Endothelial cell of umbilical vein (primary cell): Measurements from ENCODE around the gene MT1H. TPM values are rescaled to one million over a fixed set of nuclear protein-coding genes. Genes with fewer than 3 reads are reported as not detected.

Source experiments
- BruUV-seq: library from RNA; stranded (reverse); fragments of 400-500 nt; replicated peaks from 2 replicates; lab custom pipeline; 2021; lab: Mats Ljungman, UMichigan
- CTCF ChIA-PET: fragments of 300-600, 350-600 bp; sonication (Branson Sonifier 250); formaldehyde crosslinking; loops from one replicate; lab custom pipeline; 2021; ENCODE audit warnings: antibody characterized with exemption, inconsistent platforms; lab: Charles Lee
- POLR2A ChIA-PET: fragments of 300-600, 350-600 bp; sonication (Branson Sonifier 250); formaldehyde crosslinking; loops from one replicate; lab custom pipeline; 2021; ENCODE audit warnings: antibody characterized with exemption, inconsistent platforms; lab: Charles Lee
- DNase-seq: peaks from one replicate; pipeline ENCODE4 v3.0.0-alpha.2; 2011; ENCODE audit warnings: low read depth, low spot score
- FAIRE-seq: peaks from 2 replicates; lab custom pipeline; 2011; peaks lifted over from hg19 to GRCh38; lab: Jason Lieb, UNC
- H2AFZ ChIP-seq: 2 replicates; pipeline ENCODE4 v1.6.0; 2012; ENCODE audit warnings: low read depth, low read length, control low read depth, inconsistent platforms
- H3K27ac ChIP-seq: 2 replicates; pipeline ENCODE4 v1.5.1; 2011; ENCODE audit warnings: low read depth, mild to moderate bottlenecking, control low read depth, low read length, moderate library complexity; ENCODE audit not compliant: insufficient read depth
- H3K27me3 ChIP-seq, 2 experiments: 2 replicates each; pipeline versions ENCODE4 v1.6.0 to v1.6.1; 2011; ENCODE audit warnings: low read length in 2 of 2, mixed read lengths in 1 of 2; ENCODE audit not compliant: control insufficient read depth in 2 of 2, insufficient read depth in 2 of 2
- H3K36me3 ChIP-seq, 2 experiments: 2 replicates in 1 of 2; 3 replicates in 1 of 2; pipeline ENCODE4 v1.5.1; 2011; ENCODE audit warnings: low read length in 2 of 2, mild to moderate bottlenecking in 1 of 2, moderate library complexity in 1 of 2; ENCODE audit not compliant: control insufficient read depth in 2 of 2, insufficient read depth in 2 of 2; ENCODE audit errors: extremely low read depth in 1 of 2
- H3K4me1 ChIP-seq: 3 replicates; pipeline ENCODE4 v1.5.1; 2011; ENCODE audit warnings: mild to moderate bottlenecking, low read length; ENCODE audit not compliant: control insufficient read depth, insufficient read depth; ENCODE audit errors: extremely low read depth
- H3K4me2 ChIP-seq: 2 replicates; pipeline ENCODE4 v1.6.1; 2011; ENCODE audit warnings: low read length, control low read depth, mixed read lengths; ENCODE audit not compliant: insufficient read depth
- H3K4me3 ChIP-seq, 3 experiments: fragments of 200-600 bp in 1 of 3; sonication (generic), shearing (Covaris generic) in 1 of 3; replicated peaks in 1 of 3; 2 replicates each; pipeline ENCODE4 v1.5.1; 2011 to 2016; ENCODE audit warnings: control low read depth in 3 of 3, low read length in 3 of 3, mild to moderate bottlenecking in 2 of 3, inconsistent platforms in 1 of 3, low read depth in 1 of 3, moderate library complexity in 1 of 3; ENCODE audit not compliant: insufficient read depth in 1 of 3
- H3K79me2 ChIP-seq: 2 replicates; pipeline ENCODE4 v1.6.0; 2012; ENCODE audit warnings: low read length, inconsistent platforms; ENCODE audit not compliant: control insufficient read depth, insufficient read depth
- H3K9ac ChIP-seq: replicated peaks from 2 replicates; pipeline ENCODE3; 2011; ENCODE audit warnings: low read length, control low read depth; ENCODE audit not compliant: insufficient read depth; ENCODE audit errors: extremely low read depth
- H3K9me1 ChIP-seq: replicated peaks from 3 replicates; pipeline ENCODE4 v1.6.0; 2011; ENCODE audit warnings: mild to moderate bottlenecking, low read length; ENCODE audit not compliant: control insufficient read depth, insufficient read depth; ENCODE audit errors: extremely low read depth
- H3K9me3 ChIP-seq: replicated peaks from 2 replicates; pipeline ENCODE4 v1.5.1; 2012; ENCODE audit warnings: low read length, inconsistent platforms; ENCODE audit not compliant: control insufficient read depth, insufficient read depth
- H4K20me1 ChIP-seq: replicated peaks from 2 replicates; pipeline ENCODE3; 2011; ENCODE audit warnings: mild to moderate bottlenecking, low read length; ENCODE audit not compliant: control insufficient read depth, insufficient read depth; ENCODE audit errors: extremely low read depth
- EZH2 ChIP-seq: IDR thresholded peaks from 2 replicates; pipeline ENCODE4 v1.6.1; 2012; ENCODE audit warnings: borderline replicate concordance, low read depth, mild to moderate bottlenecking, moderate library complexity, low read length, inconsistent platforms; ENCODE audit not compliant: severe bottlenecking
- FOS ChIP-seq: IDR thresholded peaks from 2 replicates; pipeline ENCODE4 v1.6.1; 2011; ENCODE audit warnings: mild to moderate bottlenecking, low read length, moderate library complexity, borderline replicate concordance; ENCODE audit not compliant: insufficient read depth
- GATA2 ChIP-seq: IDR thresholded peaks from 2 replicates; pipeline ENCODE4 v1.7.0; 2011; ENCODE audit warnings: low read depth, mild to moderate bottlenecking, moderate library complexity, mixed read lengths, low read length; ENCODE audit not compliant: insufficient read length, insufficient read depth
- MYC ChIP-seq: IDR thresholded peaks from one replicate; pipeline ENCODE4 v1.6.1; 2011; ENCODE audit warnings: mild to moderate bottlenecking, low read depth, low read length
- POLR2A ChIP-seq: IDR thresholded peaks from 2 replicates; pipeline ENCODE4 v1.6.1; 2012; ENCODE audit warnings: low read depth, mild to moderate bottlenecking, control low read depth, low read length
- POLR2AphosphoS5 ChIP-seq: IDR thresholded peaks from 2 replicates; pipeline ENCODE4 v1.6.1; 2012; ENCODE audit warnings: low read depth, mild to moderate bottlenecking, control low read depth, low read length, moderate library complexity; ENCODE audit not compliant: insufficient read depth
- dilution Hi-C: fragments of 300-500 bp; cut with MboI; formaldehyde crosslinking; loops from one replicate; pipeline ENCODE4 v1.15.0; 2019; ENCODE audit warnings: low sequenced_read_pairs; ENCODE audit not compliant: extremely low pct_ligation_motif_present
- intact Hi-C: fragments of 100-400 bp; cut with micrococcal nuclease; formaldehyde crosslinking; loops from one replicate; pipeline ENCODE4 v1.10.0; 2022
- polyA plus RNA-seq, 4 experiments: library from polyadenylated mRNA; depleted of rRNA in 3 of 4; stranded (reverse) in 3 of 4; unstranded in 1 of 4; fragments of >200 nt; gene quantifications; 2 replicates each; pipeline versions ENCODE4 v1.2.1 to v1.2.3, GENCODE V29; 2011 to 2012; ENCODE audit warnings: missing spikeins in 1 of 4
- total RNA-seq: library from RNA; stranded (reverse); gene quantifications from 2 replicates; pipeline ENCODE4 v1.2.3, GENCODE V29; 2021
- TF ChIP-seq, protein P1 (sequence below): IDR thresholded peaks from 2 replicates; pipeline ENCODE4 v1.6.1; 2011; ENCODE audit not compliant: insufficient read depth, insufficient read length
- TF ChIP-seq, protein P2 (sequence below), 2 donors: IDR thresholded peaks; 1 replicate in 1 of 2; 2 replicates in 1 of 2; pipeline ENCODE4 v1.5.1; 2011; ENCODE audit warnings: low read length in 2 of 2, mild to moderate bottlenecking in 2 of 2, moderate library complexity in 2 of 2, control low read depth in 1 of 2, inconsistent platforms in 1 of 2, low read depth in 1 of 2; ENCODE audit not compliant: insufficient read depth in 1 of 2; ENCODE audit errors: extremely low read depth in 1 of 2

MT1H gene
- total and polyA plus RNA-seq, 2 donors (not counting 3 experiments of a cell fraction or from before 2014, with no cell fraction given), result not detected

DNA sequence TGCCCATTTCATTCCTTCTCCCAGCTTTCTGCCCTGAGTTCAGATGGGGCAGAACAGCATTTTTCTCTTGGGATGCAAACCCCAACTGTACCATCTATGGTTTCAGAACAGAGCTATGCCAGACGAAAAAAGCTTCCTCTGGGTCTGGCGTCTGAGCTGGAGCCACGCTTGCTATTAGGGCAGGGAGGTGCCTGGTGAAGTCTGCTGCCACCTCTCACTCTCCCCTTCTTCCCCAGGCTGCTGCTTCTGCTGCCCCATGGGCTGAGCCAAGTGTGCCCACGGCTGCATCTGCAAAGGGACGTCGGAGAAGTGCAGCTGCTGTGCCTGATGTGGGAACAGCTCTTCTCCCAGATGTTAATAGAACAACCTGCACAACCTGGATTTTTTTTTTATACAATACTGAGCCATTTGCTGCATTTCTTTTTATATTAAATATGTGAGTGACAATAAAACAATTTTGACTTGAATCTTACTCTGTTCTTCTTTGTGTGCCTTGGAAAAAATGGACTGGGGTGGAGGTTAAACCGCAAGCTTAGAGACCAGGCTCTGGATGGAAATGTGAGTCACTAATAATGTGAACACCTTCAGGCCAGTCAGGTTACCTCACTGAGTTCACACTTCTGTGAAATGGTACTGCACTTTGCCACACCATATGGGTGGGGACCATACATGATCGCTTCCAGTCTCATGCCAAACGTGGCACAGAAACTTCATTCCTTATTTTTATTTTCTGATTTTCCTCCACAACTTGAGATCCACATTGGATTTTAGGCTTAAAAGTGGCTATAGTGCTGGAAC, 32.8 kb upstream of the MT1H start:
- no peaks in the 10 kb centered on the region for H3K9me3 ChIP-seq
- no peaks in the 10 kb centered on the region for H3K36me3 ChIP-seq
- no peak overlapping the region for H3K9ac ChIP-seq
- no peaks in the 10 kb centered on the region for H3K9me1 ChIP-seq
- DNase-seq, result no peak
- TF ChIP-seq EZH2, result no peak
- no peaks in the 10 kb centered on the region for H4K20me1 ChIP-seq
- ChIA-PET POLR2A (interaction anchor here (2.1 kb wide), 1 partner anchor 12 kb away, joined by 6 read pairs; the partner anchor contains the start of gene MT1E), CTCF (interaction anchor here (0.6 to 1.3 kb wide), 4 partner anchors 10 to 60 kb away, joined by 3 to 4 read pairs (median 3); no protein-coding TSS in a partner anchor)
- no TSS peak for BruUV-seq
- no peaks in the 10 kb centered on the region for H3K79me2 ChIP-seq
- intact Hi-C loops, result no loop called here
- no peak overlapping the region for H2AFZ ChIP-seq
- H3K4me1 ChIP-seq, result peaks cover 19% of the 10 kb centered on the region
- H3K4me2 ChIP-seq, result no peak overlapping the region
- FAIRE-seq, result peak; percentile 42
- dilution Hi-C loops, result no loop called here
- H3K27ac ChIP-seq, result no peak overlapping the region
- no peak overlapping the region for H3K4me3 ChIP-seq
- peaks cover 34 to 39% of the 10 kb centered on the region in 2 experiments for H3K27me3 ChIP-seq

DNA sequence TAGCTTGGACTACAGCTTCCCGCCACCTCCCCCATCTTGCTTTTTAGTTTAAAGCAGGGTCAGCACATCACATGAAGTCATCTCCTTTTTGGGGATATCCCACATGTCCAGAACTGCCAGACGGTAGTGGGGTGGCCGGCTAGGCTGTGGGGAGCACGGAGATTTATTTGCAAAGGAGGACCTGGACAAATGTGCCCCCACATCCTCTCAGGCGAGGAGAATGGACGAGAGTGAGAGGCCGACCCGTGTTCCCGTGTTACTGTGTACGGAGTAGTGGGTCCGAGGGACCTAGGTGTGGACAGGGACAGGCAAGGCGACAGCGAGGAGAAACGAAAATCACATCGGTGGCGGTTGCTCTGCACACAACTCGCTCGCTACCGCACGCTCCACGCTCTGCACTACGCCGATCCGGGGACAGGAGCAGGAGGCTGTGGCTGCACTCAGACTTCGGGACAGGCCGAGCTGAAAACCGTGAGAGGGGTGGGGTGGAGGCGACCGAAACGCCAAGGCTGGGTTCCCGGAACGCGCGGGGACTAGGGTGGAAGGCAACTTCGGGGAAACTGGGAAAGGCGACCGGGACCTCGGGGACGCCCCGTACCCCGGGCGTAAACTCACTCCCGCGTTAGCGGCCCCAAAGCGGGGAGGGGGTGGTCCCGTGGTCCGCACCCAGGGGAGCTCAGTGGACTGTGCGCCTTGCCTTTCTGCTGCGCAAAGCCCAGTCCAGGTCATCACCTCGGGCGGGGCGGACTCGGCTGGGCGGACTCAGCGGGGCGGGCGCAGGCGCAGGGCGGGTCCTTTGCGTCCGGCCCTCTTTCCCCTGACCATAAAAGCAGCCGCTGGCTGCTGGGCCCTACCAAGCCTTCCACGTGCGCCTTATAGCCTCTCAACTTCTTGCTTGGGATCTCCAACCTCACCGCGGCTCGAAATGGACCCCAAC, 31.5 kb upstream of the MT1H start, which contains the start of gene MT1A:
MT1A (plus strand) TSS at position 853 of the 937 bp plus-strand sequence; CDS start at position 926, 73 bp downstream.
- FAIRE-seq (peak; percentile 85), DNase-seq (peak; percentile 28)
- TF ChIP-seq POLR2AphosphoS5, result no peak
- TF ChIP-seq, protein P1, sequence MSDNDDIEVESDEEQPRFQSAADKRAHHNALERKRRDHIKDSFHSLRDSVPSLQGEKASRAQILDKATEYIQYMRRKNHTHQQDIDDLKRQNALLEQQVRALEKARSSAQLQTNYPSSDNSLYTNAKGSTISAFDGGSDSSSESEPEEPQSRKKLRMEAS, result no peak
- TF ChIP-seq, protein P2, sequence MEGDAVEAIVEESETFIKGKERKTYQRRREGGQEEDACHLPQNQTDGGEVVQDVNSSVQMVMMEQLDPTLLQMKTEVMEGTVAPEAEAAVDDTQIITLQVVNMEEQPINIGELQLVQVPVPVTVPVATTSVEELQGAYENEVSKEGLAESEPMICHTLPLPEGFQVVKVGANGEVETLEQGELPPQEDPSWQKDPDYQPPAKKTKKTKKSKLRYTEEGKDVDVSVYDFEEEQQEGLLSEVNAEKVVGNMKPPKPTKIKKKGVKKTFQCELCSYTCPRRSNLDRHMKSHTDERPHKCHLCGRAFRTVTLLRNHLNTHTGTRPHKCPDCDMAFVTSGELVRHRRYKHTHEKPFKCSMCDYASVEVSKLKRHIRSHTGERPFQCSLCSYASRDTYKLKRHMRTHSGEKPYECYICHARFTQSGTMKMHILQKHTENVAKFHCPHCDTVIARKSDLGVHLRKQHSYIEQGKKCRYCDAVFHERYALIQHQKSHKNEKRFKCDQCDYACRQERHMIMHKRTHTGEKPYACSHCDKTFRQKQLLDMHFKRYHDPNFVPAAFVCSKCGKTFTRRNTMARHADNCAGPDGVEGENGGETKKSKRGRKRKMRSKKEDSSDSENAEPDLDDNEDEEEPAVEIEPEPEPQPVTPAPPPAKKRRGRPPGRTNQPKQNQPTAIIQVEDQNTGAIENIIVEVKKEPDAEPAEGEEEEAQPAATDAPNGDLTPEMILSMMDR (IDR thresholded peaks at IDR 0.05; ENCODE audit: extremely low read depth in 1 of 2, insufficient read depth in 1 of 2, low read depth in 1 of 2, low read length in 2 of 2), result no peak
- TF ChIP-seq EZH2, result peak; percentile 61
- no peak for TF ChIP-seq MYC
- TF ChIP-seq POLR2A, result peak; percentile 53
- no peak for TF ChIP-seq FOS
- TF ChIP-seq GATA2, result no peak
- Histone ChIP-seq H3K79me2 (no peaks in the 10 kb centered on the region), H3K4me3 (peak within 1 kb of the TSS in 2 of 3 experiments; percentile 38 to 48), H4K20me1 (no peaks in the 10 kb centered on the region), H3K27me3 (peaks cover 34 to 44% of the 10 kb centered on the region in 2 experiments), H3K4me2 (peak within 1 kb of the TSS; percentile 70), H3K9ac (no peak within 1 kb of the TSS), H3K36me3 (no peaks in the 10 kb centered on the region), H3K27ac (no peak within 1 kb of the TSS), H3K4me1 (peaks cover 14% of the 10 kb centered on the region), H2AFZ (peak within 1 kb of the TSS; percentile 84), H3K9me3 (no peaks in the 10 kb centered on the region), H3K9me1 (no peaks in the 10 kb centered on the region)
- ChIA-PET CTCF (interaction anchor here (1.0 to 1.3 kb wide), 5 partner anchors 15 to 63 kb away, joined by 3 to 5 read pairs (median 4); partner anchors contain the start of gene MT2A), POLR2A (interaction anchor here (1.1 kb wide), 1 partner anchor 12 kb away, joined by 4 read pairs; the partner anchor contains the start of gene MT1E)
- no TSS peak for BruUV-seq
- intact Hi-C loops, result loop anchor here (2.0 kb wide), 1 partner anchor 45 kb away; the partner anchor contains the start of gene MT1X
- dilution Hi-C loops, result no loop called here
